AG04449 (cell line): Measurements from ENCODE around the gene LYSMD1.
"Not testable (repeated sequence)": the region's sequence is repeated elsewhere in the genome, so short reads cannot be mapped to it uniquely, and the experiment has no call there.

Source experiments
- CTCF ChIA-PET: fragments of 350-600 bp; formaldehyde crosslinking; extraction: SDS; loops from one replicate; lab custom pipeline; 2021; ENCODE audit warnings: antibody characterized with exemption; lab: Yijun Ruan, JAX
- POLR2A ChIA-PET: fragments of 400-600, 350-600 bp; formaldehyde crosslinking; extraction: SDS; loops from one replicate; lab custom pipeline; 2020; ENCODE audit warnings: antibody characterized with exemption, inconsistent platforms; lab: Yijun Ruan, JAX
- DNase-seq: peaks from one replicate; pipeline ENCODE4 v3.0.0-alpha.2; 2010; ENCODE audit warnings: low read depth, low spot score
- H3K4me3 ChIP-seq: 2 replicates; pipeline ENCODE4 v1.5.1; 2011; ENCODE audit warnings: low read depth, mild to moderate bottlenecking, control low read depth, low read length
- CTCF ChIP-seq: IDR thresholded peaks from one replicate; pipeline ENCODE4 v1.5.1; 2011; ENCODE audit warnings: mild to moderate bottlenecking, moderate library complexity, low read length, control low read depth, inconsistent platforms; ENCODE audit not compliant: insufficient read depth; ENCODE audit errors: missing control alignments

The LYSMD1 gene, protein sequence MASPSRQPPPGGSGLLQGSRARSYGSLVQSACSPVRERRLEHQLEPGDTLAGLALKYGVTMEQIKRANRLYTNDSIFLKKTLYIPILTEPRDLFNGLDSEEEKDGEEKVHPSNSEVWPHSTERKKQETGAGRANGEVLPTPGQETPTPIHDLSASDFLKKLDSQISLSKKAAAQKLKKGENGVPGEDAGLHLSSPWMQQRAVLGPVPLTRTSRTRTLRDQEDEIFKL

DNA sequence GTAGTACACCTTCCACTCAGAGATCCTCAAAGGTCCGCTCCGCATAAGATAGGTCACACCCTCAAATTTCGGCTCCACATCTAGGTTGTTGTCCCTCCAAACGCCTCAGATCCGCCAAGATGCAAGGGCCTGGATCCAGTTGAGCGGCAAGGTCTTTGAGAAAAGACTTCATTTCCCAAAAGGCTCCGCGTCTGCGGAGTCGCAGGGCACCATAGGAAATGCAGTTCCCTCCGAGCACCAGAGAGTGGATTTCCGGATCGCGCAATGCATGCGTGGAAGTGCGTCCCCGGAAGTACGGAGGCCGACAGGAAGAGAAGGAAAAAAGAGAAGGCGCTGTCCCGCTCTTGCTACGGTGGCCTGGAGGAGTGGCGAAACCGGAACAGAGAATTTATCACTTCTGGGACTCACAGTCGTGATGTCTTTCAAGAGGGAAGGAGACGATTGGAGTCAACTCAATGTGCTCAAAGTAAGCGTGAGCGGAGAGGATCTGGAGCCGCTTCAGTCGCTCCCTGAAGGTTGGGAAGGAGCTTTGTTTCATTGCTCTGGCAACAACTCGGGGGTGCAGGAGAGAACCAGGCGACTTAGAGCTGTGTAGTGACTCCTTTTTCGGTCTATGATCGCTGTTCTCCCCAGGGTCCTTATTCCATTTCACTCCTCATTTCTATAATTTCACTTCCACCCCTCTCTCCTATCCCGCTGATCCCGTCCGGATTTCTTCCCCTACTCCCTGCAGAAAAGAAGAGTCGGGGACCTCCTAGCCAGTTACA is at the start of gene LYSMD1, which contains the start of gene SCNM1:
Gene LYSMD1 (minus strand): TSS at position 165 of the 767 bp plus-strand sequence. CDS start 644 bp downstream, outside the sequence.
Gene SCNM1 (plus strand): TSS at position 407 of the 767 bp plus-strand sequence. CDS start 9 bp downstream, at position 416.
- no peak for TF ChIP-seq CTCF
- peak; percentile 95 for DNase-seq
- ChIA-PET CTCF (interaction anchor here (0.8 to 19.8 kb wide), 9 partner anchors 10 to 142 kb away, joined by 3 to 412 read pairs (median 4); partner anchors contain the start of genes TMOD4 and TNFAIP8L2), POLR2A (interaction anchor here (0.8 to 1.6 kb wide), 5 partner anchors 10 to 115 kb away, joined by 3 to 8 read pairs (median 3); partner anchors contain the start of genes TMOD4 and VPS72)
- H3K4me3 ChIP-seq: peak within 1 kb of the TSS; percentile 99

DNA sequence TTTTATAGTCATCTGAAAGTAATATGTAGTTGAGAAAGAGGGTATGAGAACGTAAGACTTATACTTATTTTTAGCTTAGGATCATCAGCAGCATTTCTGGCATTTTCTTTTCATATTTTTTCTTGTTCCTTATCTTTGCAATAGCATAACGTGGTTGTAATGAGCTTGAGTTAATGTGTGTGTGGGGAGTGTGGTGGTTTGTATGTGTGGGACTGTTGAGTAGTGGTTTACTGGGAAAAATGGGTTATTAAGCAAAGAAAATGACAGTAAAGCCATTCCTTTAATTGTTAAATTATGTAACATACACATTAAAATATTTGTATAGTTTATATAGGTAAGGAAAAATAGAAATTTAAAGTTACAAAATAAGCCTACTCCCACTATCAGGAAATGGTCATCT is 47.9 kb upstream of the LYSMD1 start:
- no peak for TF ChIP-seq CTCF
- no peak overlapping the region for H3K4me3 ChIP-seq
- ChIA-PET CTCF (interaction anchor here (1.8 to 4.3 kb wide), 2 partner anchors 9 to 39 kb away, joined by 9 to 16 read pairs; no protein-coding TSS in a partner anchor), POLR2A (interaction anchor here (0.8 kb wide), 1 partner anchor 24 kb away, joined by 5 read pairs; the partner anchor contains the start of gene VPS72)
- no peak for DNase-seq

DNA sequence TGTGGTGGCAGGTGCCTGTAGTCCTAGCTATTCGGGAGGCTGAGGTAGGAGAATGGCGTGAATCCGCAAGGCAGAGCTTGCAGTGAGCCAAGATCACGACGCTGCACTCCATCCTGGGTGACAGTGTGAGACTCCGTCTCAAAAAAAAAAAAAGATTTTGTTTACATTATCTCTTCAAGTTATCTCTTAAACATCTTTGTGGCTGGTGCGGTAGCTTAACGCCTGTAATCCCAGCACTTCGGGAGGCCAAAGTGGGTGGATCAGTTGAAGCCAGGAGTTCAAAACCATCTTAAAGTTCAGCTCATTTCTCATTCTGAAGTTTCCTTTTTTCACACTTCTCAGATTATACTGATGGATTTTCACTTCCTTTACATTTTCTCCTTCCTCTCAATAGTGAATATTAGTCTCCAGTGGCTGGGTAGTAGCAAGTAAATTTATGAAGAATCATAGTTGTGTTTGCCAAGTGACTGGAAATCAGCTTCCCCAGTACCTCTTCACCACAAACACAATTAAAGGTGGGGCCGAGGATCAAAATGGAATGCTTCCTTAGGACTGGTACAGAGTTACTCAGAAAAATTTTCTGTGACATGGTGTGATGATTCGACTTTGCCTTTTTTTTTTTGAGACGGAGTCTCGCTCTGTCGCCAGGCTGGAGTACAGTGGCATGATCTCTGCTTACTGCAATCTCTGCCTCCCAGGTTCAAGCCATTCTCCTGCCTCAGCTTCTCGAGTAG is 46.4 kb upstream of the LYSMD1 start:
- H3K4me3 ChIP-seq: no peak overlapping the region
- TF ChIP-seq CTCF: no peak
- no peak for DNase-seq
- POLR2A ChIA-PET: interaction anchor here (0.6 to 1.0 kb wide), 3 partner anchors 11 to 324 kb away, joined by 3 read pairs; no protein-coding TSS in a partner anchor
- CTCF ChIA-PET: interaction anchor here (0.7 to 4.3 kb wide), 3 partner anchors 10 to 40 kb away, joined by 3 to 16 read pairs (median 9); no protein-coding TSS in a partner anchor

- ChIA-PET CTCF (interaction anchor here (0.8 to 4.3 kb wide), 2 partner anchors 16 to 41 kb away, joined by 3 to 16 read pairs; no protein-coding TSS in a partner anchor), POLR2A (no interaction called here)
- H3K4me3 ChIP-seq: no peak overlapping the region
- no peak for DNase-seq
- no peak for TF ChIP-seq CTCF
These were observed 45.1 kb upstream of the LYSMD1 start for GRCh38 chr1:151210830-151211229.

GRCh38 chr1:151205381-151205965 is 39.8 kb upstream of the LYSMD1 start:
- POLR2A ChIA-PET, DNase-seq, H3K4me3 ChIP-seq: not testable (repeated sequence)
- CTCF ChIA-PET: interaction anchor here (0.9 to 3.3 kb wide), 4 partner anchors 45 to 96 kb away, joined by 3 to 10 read pairs (median 4); partner anchors contain the start of gene PSMD4
